ENCODE results near the gene PPP1R3C. TPM values are rescaled to one million over a fixed set of nuclear protein-coding genes. Genes with fewer than 3 reads are reported as not detected.

PPP1R3C gene
- total RNA-seq, 2 donors from 2014 or later: 0.51 to 0.91 TPM

DNA sequence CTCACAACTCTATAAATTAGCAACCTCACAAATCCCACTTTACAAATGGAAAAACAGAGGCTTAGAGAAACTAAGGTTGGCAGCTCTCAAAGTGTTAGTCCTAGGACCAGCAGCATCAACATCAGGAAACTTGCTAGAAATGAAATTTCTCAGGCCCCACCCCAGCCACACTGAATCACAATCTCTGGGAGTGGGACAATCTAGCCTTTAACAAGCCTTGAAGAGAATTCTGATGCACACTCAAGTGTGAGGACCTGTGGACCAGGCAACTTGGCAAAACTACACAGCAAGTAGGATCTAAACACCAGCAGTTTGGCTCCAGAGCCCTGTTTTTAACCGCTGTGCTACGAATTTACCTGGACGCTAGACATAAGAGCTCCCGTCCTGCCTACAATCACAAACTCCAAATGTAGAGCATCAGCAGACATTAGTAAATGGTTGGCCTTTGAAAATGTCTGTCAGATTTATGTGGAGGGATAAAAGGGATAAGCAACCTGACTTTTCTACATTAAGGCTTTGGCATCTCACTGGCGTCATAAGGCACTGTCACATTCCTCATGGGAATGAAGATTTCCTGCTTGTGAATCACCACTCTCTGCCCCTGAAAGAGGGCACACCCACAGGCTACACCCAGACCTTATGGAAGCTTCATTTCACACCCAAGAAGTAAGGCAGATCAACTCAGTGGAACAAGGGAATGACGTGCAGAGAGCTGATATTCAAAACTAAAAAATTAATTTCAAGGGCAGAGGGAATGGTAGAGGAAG lies 34.5 kb downstream of the PPP1R3C start:
- no peak overlapping the region for H3K4me3 ChIP-seq (ENCODE audit: low read length)
- H3K36me3 Mint-ChIP-seq (ENCODE audit: low read depth): no peaks in the 10 kb centered on the region
- no peak overlapping the region for H3K27ac ChIP-seq (ENCODE audit: low read depth, low read length)
- H3K36me3 ChIP-seq (ENCODE audit: control insufficient read depth, insufficient read depth, low read length): no peaks in the 10 kb centered on the region
- TF ChIP-seq, protein P1, sequence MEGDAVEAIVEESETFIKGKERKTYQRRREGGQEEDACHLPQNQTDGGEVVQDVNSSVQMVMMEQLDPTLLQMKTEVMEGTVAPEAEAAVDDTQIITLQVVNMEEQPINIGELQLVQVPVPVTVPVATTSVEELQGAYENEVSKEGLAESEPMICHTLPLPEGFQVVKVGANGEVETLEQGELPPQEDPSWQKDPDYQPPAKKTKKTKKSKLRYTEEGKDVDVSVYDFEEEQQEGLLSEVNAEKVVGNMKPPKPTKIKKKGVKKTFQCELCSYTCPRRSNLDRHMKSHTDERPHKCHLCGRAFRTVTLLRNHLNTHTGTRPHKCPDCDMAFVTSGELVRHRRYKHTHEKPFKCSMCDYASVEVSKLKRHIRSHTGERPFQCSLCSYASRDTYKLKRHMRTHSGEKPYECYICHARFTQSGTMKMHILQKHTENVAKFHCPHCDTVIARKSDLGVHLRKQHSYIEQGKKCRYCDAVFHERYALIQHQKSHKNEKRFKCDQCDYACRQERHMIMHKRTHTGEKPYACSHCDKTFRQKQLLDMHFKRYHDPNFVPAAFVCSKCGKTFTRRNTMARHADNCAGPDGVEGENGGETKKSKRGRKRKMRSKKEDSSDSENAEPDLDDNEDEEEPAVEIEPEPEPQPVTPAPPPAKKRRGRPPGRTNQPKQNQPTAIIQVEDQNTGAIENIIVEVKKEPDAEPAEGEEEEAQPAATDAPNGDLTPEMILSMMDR (conservative IDR thresholded peaks at IDR 0.05): no peak
- no peaks in the 10 kb centered on the region for H3K9me3 ChIP-seq (ENCODE audit: control insufficient read depth, low read length)
- H3K27ac Mint-ChIP-seq: no peak overlapping the region
- H3K27me3 ChIP-seq (ENCODE audit: control insufficient read depth, insufficient read depth, low read length, poor library complexity, severe bottlenecking): no peaks in the 10 kb centered on the region
- no peaks in the 10 kb centered on the region for H3K4me1 ChIP-seq (ENCODE audit: control insufficient read depth, insufficient read depth, low read length)
- H3K4me3 Mint-ChIP-seq: no peak overlapping the region
- H3K4me1 Mint-ChIP-seq: no peaks in the 10 kb centered on the region
- H3K27me3 Mint-ChIP-seq (ENCODE audit: insufficient read depth): peaks cover 11% of the 10 kb centered on the region
- H3K9ac ChIP-seq (ENCODE audit: extremely low read depth, low read length, poor library complexity, severe bottlenecking): no peak overlapping the region
- no peak for DNase-seq
- no peaks in the 10 kb centered on the region for H3K9me3 Mint-ChIP-seq
- 87 to 88% methylated on average over 6 of the region's 6 CpGs for WGBS, 2 experiments (ENCODE audit: insufficient coverage in 1 of 2, insufficient read length in 1 of 2)

DNA sequence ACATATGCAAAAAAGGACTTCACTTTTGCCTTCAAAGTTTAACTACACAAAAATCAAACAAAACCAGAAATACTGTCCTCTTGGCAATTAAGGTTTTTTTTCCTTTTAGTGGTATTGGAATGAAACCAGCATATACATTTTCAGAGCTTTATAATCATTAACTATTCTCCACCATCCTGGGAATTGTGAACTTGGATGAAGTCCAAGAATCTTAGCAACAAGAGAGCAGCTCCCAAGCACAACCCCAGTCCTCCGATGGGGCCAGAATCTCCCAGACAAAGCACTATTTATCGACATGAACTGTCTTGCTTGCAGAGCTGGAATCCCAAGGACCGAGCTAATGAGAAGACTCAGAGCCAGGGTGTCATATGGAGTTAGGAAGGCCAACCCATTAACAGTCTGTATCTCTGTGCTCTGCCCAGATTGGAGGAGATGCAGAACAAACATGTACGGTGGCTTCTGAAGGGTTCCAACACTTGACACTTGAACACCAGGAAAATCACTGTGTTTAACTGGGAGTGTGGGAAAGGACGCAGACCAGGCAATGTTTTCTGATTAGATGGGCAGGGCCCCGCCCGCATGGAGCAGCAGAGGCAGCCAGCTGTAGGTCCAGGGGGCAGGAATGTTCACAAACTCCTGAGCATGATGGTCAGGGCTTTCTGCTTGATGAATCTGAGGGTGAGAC lies 35.5 kb downstream of the PPP1R3C start:
- Histone ChIP-seq H3K4me3 (ENCODE audit: low read length) (no peak overlapping the region), H3K27me3 (ENCODE audit: control insufficient read depth, insufficient read depth, low read length, poor library complexity, severe bottlenecking) (no peaks in the 10 kb centered on the region), H3K27ac (ENCODE audit: low read depth, low read length) (peak overlapping the region; percentile 47), H3K36me3 (ENCODE audit: control insufficient read depth, insufficient read depth, low read length) (no peaks in the 10 kb centered on the region), H3K4me1 (ENCODE audit: control insufficient read depth, insufficient read depth, low read length) (no peaks in the 10 kb centered on the region), H3K9me3 (ENCODE audit: control insufficient read depth, low read length) (no peaks in the 10 kb centered on the region), H3K9ac (ENCODE audit: extremely low read depth, low read length, poor library complexity, severe bottlenecking) (no peak overlapping the region)
- no peak overlapping the region for H3K4me3 Mint-ChIP-seq
- no peaks in the 10 kb centered on the region for H3K36me3 Mint-ChIP-seq (ENCODE audit: low read depth)
- H3K9me3 Mint-ChIP-seq: no peaks in the 10 kb centered on the region
- DNase-seq: no peak
- peaks cover 2% of the 10 kb centered on the region for H3K4me1 Mint-ChIP-seq
- no peak overlapping the region for H3K27ac Mint-ChIP-seq
- 89 to 91% methylated on average over 4 to 7 of the region's 7 CpGs for WGBS, 2 experiments (ENCODE audit: insufficient coverage in 1 of 2, insufficient read length in 1 of 2)
- TF ChIP-seq, protein P1 (conservative IDR thresholded peaks at IDR 0.05): no peak
- H3K27me3 Mint-ChIP-seq (ENCODE audit: insufficient read depth): peaks cover 12% of the 10 kb centered on the region

DNA sequence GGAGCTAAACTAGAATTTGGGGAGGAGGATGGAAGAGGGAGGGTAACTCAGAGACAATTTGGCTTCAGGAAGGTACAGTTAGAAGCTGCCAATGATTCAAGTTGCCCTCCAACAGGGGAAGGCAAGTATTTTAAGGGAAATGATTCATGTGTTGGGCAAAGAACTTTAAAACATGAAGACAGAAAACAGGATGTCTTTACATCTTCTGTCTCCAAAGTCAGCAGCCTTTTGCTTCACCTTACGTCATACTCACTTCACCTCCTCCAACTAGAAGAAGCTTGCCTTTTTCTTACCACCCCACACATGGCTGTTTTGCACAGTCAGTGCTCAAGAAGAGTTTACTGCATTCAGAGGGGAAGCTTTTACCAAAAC lies 36.1 kb downstream of the PPP1R3C start:
- Histone ChIP-seq H3K27me3 (ENCODE audit: control insufficient read depth, insufficient read depth, low read length, poor library complexity, severe bottlenecking) (no peaks in the 10 kb centered on the region), H3K36me3 (ENCODE audit: control insufficient read depth, insufficient read depth, low read length) (no peaks in the 10 kb centered on the region), H3K4me1 (ENCODE audit: control insufficient read depth, insufficient read depth, low read length) (no peaks in the 10 kb centered on the region), H3K4me3 (ENCODE audit: low read length) (no peak overlapping the region), H3K9me3 (ENCODE audit: control insufficient read depth, low read length) (no peaks in the 10 kb centered on the region), H3K27ac (ENCODE audit: low read depth, low read length) (peak overlapping the region; percentile 38), H3K9ac (ENCODE audit: extremely low read depth, low read length, poor library complexity, severe bottlenecking) (no peak overlapping the region)
- H3K4me1 Mint-ChIP-seq: peaks cover 5% of the 10 kb centered on the region
- H3K4me3 Mint-ChIP-seq: no peak overlapping the region
- H3K27me3 Mint-ChIP-seq (ENCODE audit: insufficient read depth): peaks cover 12% of the 10 kb centered on the region
- 96 to 100% methylated on average over 1 of the region's 1 CpG for WGBS, 2 experiments (ENCODE audit: insufficient coverage in 1 of 2, insufficient read length in 1 of 2)
- TF ChIP-seq, protein P1 (conservative IDR thresholded peaks at IDR 0.05): no peak
- no peaks in the 10 kb centered on the region for H3K36me3 Mint-ChIP-seq (ENCODE audit: low read depth)
- H3K9me3 Mint-ChIP-seq: no peaks in the 10 kb centered on the region
- no peak for DNase-seq
- no peak overlapping the region for H3K27ac Mint-ChIP-seq

Measured in endodermal cell (in vitro differentiated cells).